Natural killer cell treated with Interleukin-12 subunit alpha and Interleukin-12 subunit beta and Interleukin-15 and Interleukin-18, amount 100 ng/mL, for 72 hours (primary cell): ENCODE data around the gene PHF1. TPM values are rescaled to one million over a fixed set of nuclear protein-coding genes. Genes with fewer than 3 reads are reported as not detected.

Source experiments
- ATAC-seq, 2 donors: fragments of 150-1000 bp; cut with Tn5 transposase in 1 of 2; sonication (Bioruptor Pico), chemical (Tn5 transposase) in 1 of 2; 2 replicates each; pipeline ENCODE4 v1.10.0; 2021
- DNase-seq: peaks from one replicate; pipeline ENCODE4 v3.0.0; 2022; ENCODE audit warnings: low spot score
- H3K27ac Mint-ChIP-seq, 2 donors: 1 replicate in 1 of 2; 2 replicates in 1 of 2; pipeline ENCODE4 v1.8.0; 2022; ENCODE audit warnings: mixed read lengths in 2 of 2, mild to moderate bottlenecking in 1 of 2, moderate library complexity in 1 of 2
- H3K27me3 Mint-ChIP-seq, 2 donors: 1 replicate in 1 of 2; 2 replicates in 1 of 2; pipeline ENCODE4 v1.8.0; 2022; ENCODE audit warnings: mixed read lengths in 2 of 2
- H3K36me3 Mint-ChIP-seq: one replicate; pipeline ENCODE4 v1.8.0; 2022; ENCODE audit warnings: mixed read lengths
- H3K4me1 Mint-ChIP-seq, 2 donors: 1 replicate in 1 of 2; 2 replicates in 1 of 2; pipeline ENCODE4 v1.8.0; 2022; ENCODE audit warnings: low read depth in 2 of 2, mixed read lengths in 2 of 2, mild to moderate bottlenecking in 1 of 2
- H3K4me3 Mint-ChIP-seq: one replicate; pipeline ENCODE4 v1.8.0; 2022; ENCODE audit warnings: mixed read lengths
- H3K9me3 Mint-ChIP-seq: 2 replicates; pipeline ENCODE4 v1.8.0; 2022; ENCODE audit warnings: mixed read lengths
- total RNA-seq, 2 donors: library from RNA; stranded (reverse); gene quantifications; one replicate each; pipeline ENCODE4 v1.2.3, GENCODE V29; 2022

The PHF1 gene
- total RNA-seq, 2 donors from 2014 or later, result 46.5 to 66.6 TPM

- Mint-ChIP-seq H3K36me3 (peaks cover 8% of the 10 kb centered on the region), H3K4me1 (peaks cover 76 to 83% of the 10 kb centered on the region in 2 donors), H3K27me3 (no peaks in the 10 kb centered on the region), H3K4me3 (peak overlapping the region; percentile 94), H3K27ac (peak overlapping the region; percentile 81 to 89), H3K9me3 (no peaks in the 10 kb centered on the region)
- ATAC-seq (no peak), DNase-seq (no peak)
Observed at GRCh38 chr6:33428224-33428965, 17.6 kb downstream of the PHF1 start.

- Mint-ChIP-seq H3K27ac (peak overlapping the region; percentile 81 to 89), H3K4me3 (peak overlapping the region; percentile 94), H3K36me3 (peaks cover 5% of the 10 kb centered on the region), H3K27me3 (no peaks in the 10 kb centered on the region), H3K9me3 (no peaks in the 10 kb centered on the region), H3K4me1 (peaks cover 74 to 81% of the 10 kb centered on the region in 2 donors)
- no peak for DNase-seq
- no peak for ATAC-seq
Observed at GRCh38 chr6:33428966-33429749, 18.3 kb downstream of the PHF1 start.

GRCh38 chr6:33429750-33430052 lies 18.9 kb downstream of the PHF1 start:
- no peaks in the 10 kb centered on the region for H3K36me3 Mint-ChIP-seq
- H3K27ac Mint-ChIP-seq, result peak overlapping the region; percentile 81 to 89
- peak overlapping the region; percentile 94 for H3K4me3 Mint-ChIP-seq
- H3K4me1 Mint-ChIP-seq, result peaks cover 70 to 76% of the 10 kb centered on the region in 2 donors
- no peak for DNase-seq
- no peaks in the 10 kb centered on the region for H3K9me3 Mint-ChIP-seq
- H3K27me3 Mint-ChIP-seq, result no peaks in the 10 kb centered on the region
- no peak for ATAC-seq

GRCh38 chr6:33430334-33430733 lies 19.5 kb downstream of the PHF1 start:
- Mint-ChIP-seq H3K4me1 (peaks cover 63 to 70% of the 10 kb centered on the region in 2 donors), H3K36me3 (no peaks in the 10 kb centered on the region), H3K27ac (peak overlapping the region; percentile 81 to 89), H3K4me3 (peak overlapping the region; percentile 94), H3K27me3 (no peaks in the 10 kb centered on the region), H3K9me3 (no peaks in the 10 kb centered on the region)
- DNase-seq (no peak), ATAC-seq (no peak)

- Mint-ChIP-seq H3K36me3 (no peaks in the 10 kb centered on the region), H3K27ac (peak overlapping the region; percentile 81 to 89), H3K4me1 (peaks cover 59 to 65% of the 10 kb centered on the region in 2 donors), H3K27me3 (no peaks in the 10 kb centered on the region), H3K9me3 (no peaks in the 10 kb centered on the region), H3K4me3 (peak overlapping the region; percentile 94)
- peak; percentile 82 to 87 for ATAC-seq
- DNase-seq, result peak; percentile 86
Observed at GRCh38 chr6:33430991-33431879, 20.4 kb downstream of the PHF1 start.

- no peaks in the 10 kb centered on the region for H3K36me3 Mint-ChIP-seq
- H3K4me3 Mint-ChIP-seq, result peak overlapping the region; percentile 24
- H3K4me1 Mint-ChIP-seq, result peaks cover 54 to 59% of the 10 kb centered on the region in 2 donors
- no peaks in the 10 kb centered on the region for H3K27me3 Mint-ChIP-seq
- DNase-seq (no peak), ATAC-seq (no peak)
- H3K27ac Mint-ChIP-seq, result peak overlapping the region; percentile 7 to 9
- no peaks in the 10 kb centered on the region for H3K9me3 Mint-ChIP-seq
Observed at GRCh38 chr6:33431880-33432541, 21.2 kb downstream of the PHF1 start.

GRCh38 chr6:33432546-33432945 lies 21.7 kb downstream of the PHF1 start:
- H3K4me1 Mint-ChIP-seq, result peaks cover 49 to 53% of the 10 kb centered on the region in 2 donors

GRCh38 chr6:33433001-33433543 lies 22.3 kb downstream of the PHF1 start:
- peaks cover 6% of the 10 kb centered on the region for H3K36me3 Mint-ChIP-seq
- H3K4me1 Mint-ChIP-seq, result peaks cover 49 to 52% of the 10 kb centered on the region in 2 donors
- DNase-seq, result no peak
- H3K27me3 Mint-ChIP-seq, result no peaks in the 10 kb centered on the region
- H3K4me3 Mint-ChIP-seq, result peak overlapping the region; percentile 24
- ATAC-seq, result no peak
- H3K9me3 Mint-ChIP-seq, result no peaks in the 10 kb centered on the region
- peak overlapping the region; percentile 7 to 9 for H3K27ac Mint-ChIP-seq

More at GRCh38 chr6:33432546-33432945, 21.7 kb downstream of the PHF1 start:
- H3K4me3 Mint-ChIP-seq, result peak overlapping the region; percentile 24
- H3K9me3 Mint-ChIP-seq, result no peaks in the 10 kb centered on the region
- H3K27me3 Mint-ChIP-seq, result no peaks in the 10 kb centered on the region
- ATAC-seq (no peak), DNase-seq (no peak)
- H3K36me3 Mint-ChIP-seq, result peaks cover 4% of the 10 kb centered on the region
- peak overlapping the region; percentile 7 to 9 for H3K27ac Mint-ChIP-seq

GRCh38 chr6:33433544-33434191 lies 22.9 kb downstream of the PHF1 start:
- ATAC-seq (no peak), DNase-seq (no peak)
- H3K27me3 Mint-ChIP-seq, result no peaks in the 10 kb centered on the region
- no peak overlapping the region for H3K27ac Mint-ChIP-seq
- peaks cover 6% of the 10 kb centered on the region for H3K36me3 Mint-ChIP-seq
- no peaks in the 10 kb centered on the region for H3K9me3 Mint-ChIP-seq
- H3K4me3 Mint-ChIP-seq, result no peak overlapping the region
- H3K4me1 Mint-ChIP-seq, result peaks cover 45 to 48% of the 10 kb centered on the region in 2 donors

- H3K4me3 Mint-ChIP-seq, result no peak overlapping the region
- DNase-seq (no peak), ATAC-seq (no peak)
- H3K27ac Mint-ChIP-seq, result no peak overlapping the region
- H3K4me1 Mint-ChIP-seq, result peaks cover 33 to 39% of the 10 kb centered on the region in 2 donors
- H3K27me3 Mint-ChIP-seq, result no peaks in the 10 kb centered on the region
- peaks cover 11% of the 10 kb centered on the region for H3K36me3 Mint-ChIP-seq
- H3K9me3 Mint-ChIP-seq, result no peaks in the 10 kb centered on the region
Observed at GRCh38 chr6:33434961-33435360, 24.1 kb downstream of the PHF1 start.

GRCh38 chr6:33437666-33438065 lies 26.9 kb downstream of the PHF1 start:
- Mint-ChIP-seq H3K4me1 (peaks cover 17 to 18% of the 10 kb centered on the region in 2 donors), H3K4me3 (no peak overlapping the region), H3K36me3 (peaks cover 11% of the 10 kb centered on the region), H3K27ac (no peak overlapping the region), H3K9me3 (no peaks in the 10 kb centered on the region), H3K27me3 (no peaks in the 10 kb centered on the region)
- ATAC-seq, result no peak
- no peak for DNase-seq

GRCh38 chr6:33438978-33439594 lies 28.3 kb downstream of the PHF1 start:
- H3K27me3 Mint-ChIP-seq, result no peaks in the 10 kb centered on the region
- peaks cover 6 to 11% of the 10 kb centered on the region in 2 donors for H3K4me1 Mint-ChIP-seq
- no peak overlapping the region for H3K4me3 Mint-ChIP-seq
- H3K36me3 Mint-ChIP-seq, result peaks cover 11% of the 10 kb centered on the region
- ATAC-seq (no peak), DNase-seq (no peak)
- H3K9me3 Mint-ChIP-seq, result no peaks in the 10 kb centered on the region
- peak overlapping the region; percentile 3 to 8 for H3K27ac Mint-ChIP-seq
